CD4-positive, alpha-beta memory T cell (primary cell): Measurements from ENCODE around the gene GLP1R. TPM values are rescaled to one million over a fixed set of nuclear protein-coding genes. Genes with fewer than 3 reads are reported as not detected.

Source experiments
- CTCF ChIA-PET: fragments of 350-600 bp; sonication (Branson Sonifier 250); formaldehyde crosslinking; loops from one replicate; lab custom pipeline; 2021; ENCODE audit warnings: inconsistent platforms; ENCODE audit not compliant: partially characterized antibody; lab: Charles Lee
- POLR2A ChIA-PET: fragments of 350-600 bp; sonication (Branson Sonifier 250); formaldehyde crosslinking; loops from one replicate; lab custom pipeline; 2021; ENCODE audit not compliant: partially characterized antibody; lab: Charles Lee
- DNase-seq, 5 donors: peaks; one replicate each; pipeline versions ENCODE4 v3.0.0 to v3.0.0-alpha.2; 2020 to 2022; ENCODE audit warnings: mixed read lengths in 1 of 5
- H3K27ac ChIP-seq: one replicate; pipeline ENCODE4 v1.7.0; 2013; ENCODE audit warnings: low read depth, low read length
- H3K27me3 ChIP-seq: 2 replicates; pipeline ENCODE4 v1.7.0; 2013; ENCODE audit warnings: mild to moderate bottlenecking, low read length, moderate library complexity; ENCODE audit not compliant: insufficient read depth
- H3K36me3 ChIP-seq: 2 replicates; pipeline ENCODE4 v1.7.0; 2013; ENCODE audit warnings: mild to moderate bottlenecking, low read length, moderate library complexity; ENCODE audit not compliant: insufficient read depth
- H3K4me1 ChIP-seq: 2 replicates; pipeline ENCODE4 v1.7.0; 2013; ENCODE audit warnings: mild to moderate bottlenecking, low read length, moderate library complexity; ENCODE audit not compliant: insufficient read depth
- H3K4me3 ChIP-seq, 2 donors: one replicate each; pipeline ENCODE4 v1.7.0; 2013; ENCODE audit warnings: low read length in 2 of 2, mild to moderate bottlenecking in 1 of 2
- H3K9me3 ChIP-seq, 2 donors: one replicate each; pipeline ENCODE4 v1.7.0; 2013; ENCODE audit warnings: low read length in 2 of 2, control low read depth in 1 of 2; ENCODE audit not compliant: control insufficient read depth in 1 of 2
- H3K27ac Mint-ChIP-seq, 7 donors: one replicate each; pipeline ENCODE4 v1.8.0; 2020 to 2021; ENCODE audit warnings: mixed read lengths in 7 of 7, mild to moderate bottlenecking in 6 of 7, inconsistent platforms in 3 of 7, moderate library complexity in 3 of 7
- H3K27me3 Mint-ChIP-seq, 2 donors: one replicate each; pipeline ENCODE4 v1.8.0; 2020 to 2021; ENCODE audit warnings: mixed read lengths in 2 of 2
- H3K36me3 Mint-ChIP-seq, 2 donors: one replicate each; pipeline ENCODE4 v1.8.0; 2020 to 2021; ENCODE audit warnings: mixed read lengths in 2 of 2, inconsistent platforms in 1 of 2, mild to moderate bottlenecking in 1 of 2
- H3K4me1 Mint-ChIP-seq, 4 donors: one replicate each; pipeline ENCODE4 v1.8.0; 2020 to 2021; ENCODE audit warnings: mixed read lengths in 4 of 4, mild to moderate bottlenecking in 1 of 4
- H3K4me3 Mint-ChIP-seq, 8 donors: one replicate each; pipeline ENCODE4 v1.8.0; 2020 to 2021; ENCODE audit warnings: mixed read lengths in 8 of 8, mild to moderate bottlenecking in 7 of 8, moderate library complexity in 6 of 8, inconsistent platforms in 3 of 8
- H3K9me3 Mint-ChIP-seq, 8 donors: one replicate each; pipeline ENCODE4 v1.8.0; 2020 to 2021; ENCODE audit warnings: mixed read lengths in 8 of 8, mild to moderate bottlenecking in 5 of 8, inconsistent platforms in 3 of 8, moderate library complexity in 1 of 8
- intact Hi-C: fragments of 100-400 bp; cut with micrococcal nuclease; formaldehyde crosslinking; loops from one replicate; pipeline ENCODE4 v1.15.1; 2023
- polyA plus RNA-seq, 2 donors: library from polyadenylated mRNA; unstranded; fragments of 300-500 nt; fragmentation: Illumina TruSeq; gene quantifications; one replicate each; pipeline ENCODE4 v1.2.3, GENCODE V29; 2021
- total RNA-seq, 2 experiments: library from RNA; stranded (reverse); gene quantifications; one replicate each; pipeline ENCODE4 v1.2.3, GENCODE V29; 2021

Gene GLP1R
- total and polyA plus RNA-seq, 4 experiments from 2014 or later = not detected

DNA sequence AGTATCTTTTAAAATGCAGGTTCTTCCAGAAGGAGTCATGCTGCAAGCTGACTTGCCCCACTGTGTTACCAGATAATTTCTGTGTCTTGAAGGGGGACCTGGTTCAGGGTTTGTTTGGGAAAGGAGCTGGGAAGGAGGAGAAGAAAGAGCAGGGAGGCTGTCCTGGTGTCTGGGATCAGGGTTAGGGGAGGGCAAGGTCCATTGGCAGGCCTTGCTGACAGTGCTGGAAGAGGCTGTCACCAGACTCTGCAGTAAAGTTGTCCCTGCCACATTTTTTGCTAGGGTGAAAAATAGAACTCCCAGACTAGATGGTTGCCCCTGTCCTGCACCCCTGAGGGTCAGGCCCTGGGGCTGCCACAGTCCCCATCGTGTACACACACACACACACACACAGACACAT, 14.9 kb downstream of the GLP1R start:
- no peaks in the 10 kb centered on the region for H3K4me1 Mint-ChIP-seq
- CTCF ChIA-PET = no interaction called here
- peaks cover 9 to 21% of the 10 kb centered on the region in 2 donors for H3K27me3 Mint-ChIP-seq
- Histone ChIP-seq H3K27me3 (no peaks in the 10 kb centered on the region), H3K4me3 (no peak overlapping the region), H3K27ac (no peak overlapping the region), H3K4me1 (no peaks in the 10 kb centered on the region), H3K36me3 (no peaks in the 10 kb centered on the region), H3K9me3 (no peaks in the 10 kb centered on the region)
- H3K9me3 Mint-ChIP-seq = no peaks in the 10 kb centered on the region
- H3K36me3 Mint-ChIP-seq = no peaks in the 10 kb centered on the region
- intact Hi-C loops = no loop called here
- DNase-seq = no peak
- no peak overlapping the region for H3K27ac Mint-ChIP-seq
- POLR2A ChIA-PET = no interaction called here
- no peak overlapping the region for H3K4me3 Mint-ChIP-seq

DNA sequence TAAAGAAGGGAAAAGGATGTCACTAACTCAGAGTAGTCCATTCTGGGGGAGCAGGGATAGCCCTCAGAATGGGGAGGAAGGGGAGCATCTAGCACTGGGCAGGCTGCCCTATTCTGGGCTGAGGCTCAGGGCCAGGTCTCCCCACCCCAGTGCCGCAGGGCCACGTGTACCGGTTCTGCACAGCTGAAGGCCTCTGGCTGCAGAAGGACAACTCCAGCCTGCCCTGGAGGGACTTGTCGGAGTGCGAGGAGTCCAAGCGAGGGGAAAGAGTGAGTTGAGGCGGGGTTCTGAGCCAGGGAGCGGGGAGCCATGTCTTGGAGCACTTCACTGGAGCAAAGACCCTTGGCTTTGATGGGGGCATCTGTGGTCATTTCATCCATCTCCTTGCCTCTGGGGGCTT, 17.0 kb downstream of the GLP1R start:
- intact Hi-C loops = no loop called here
- Mint-ChIP-seq H3K27ac (no peak overlapping the region), H3K27me3 (peaks cover 8 to 12% of the 10 kb centered on the region in 2 donors), H3K4me3 (no peak overlapping the region), H3K9me3 (no peaks in the 10 kb centered on the region), H3K4me1 (no peaks in the 10 kb centered on the region), H3K36me3 (no peaks in the 10 kb centered on the region)
- no peak for DNase-seq
- H3K27ac ChIP-seq = no peak overlapping the region
- no peaks in the 10 kb centered on the region for H3K9me3 ChIP-seq
- ChIA-PET POLR2A (no interaction called here), CTCF (no interaction called here)
- no peak overlapping the region for H3K4me3 ChIP-seq
- no peaks in the 10 kb centered on the region for H3K4me1 ChIP-seq
- no peaks in the 10 kb centered on the region for H3K27me3 ChIP-seq
- no peaks in the 10 kb centered on the region for H3K36me3 ChIP-seq

- Mint-ChIP-seq H3K9me3 (no peaks in the 10 kb centered on the region), H3K36me3 (no peaks in the 10 kb centered on the region), H3K4me1 (no peaks in the 10 kb centered on the region), H3K27me3 (peaks cover 4 to 8% of the 10 kb centered on the region in 2 donors), H3K27ac (no peak overlapping the region), H3K4me3 (no peak overlapping the region)
- Histone ChIP-seq H3K4me3 (no peak overlapping the region), H3K27me3 (no peaks in the 10 kb centered on the region), H3K4me1 (no peaks in the 10 kb centered on the region), H3K27ac (no peak overlapping the region), H3K9me3 (no peaks in the 10 kb centered on the region), H3K36me3 (no peaks in the 10 kb centered on the region)
- POLR2A ChIA-PET = no interaction called here
- intact Hi-C loops = no loop called here
- DNase-seq = no peak
- CTCF ChIA-PET = no interaction called here
These were observed 19.8 kb downstream of the GLP1R start for GRCh38 chr6:39068391-39068790.

GRCh38 chr6:39072830-39073229, 24.2 kb downstream of the GLP1R start:
- H3K27me3 ChIP-seq = no peaks in the 10 kb centered on the region
- no peaks in the 10 kb centered on the region for H3K36me3 Mint-ChIP-seq
- peaks cover 0 to 3% of the 10 kb centered on the region in 2 donors for H3K27me3 Mint-ChIP-seq
- no peak overlapping the region for H3K27ac Mint-ChIP-seq
- H3K4me1 ChIP-seq = no peaks in the 10 kb centered on the region
- no peak overlapping the region for H3K4me3 Mint-ChIP-seq
- CTCF ChIA-PET = interaction anchor here (0.6 kb wide), 1 partner anchor 65 kb away, joined by 4 read pairs; no protein-coding TSS in a partner anchor
- DNase-seq = no peak
- intact Hi-C loops = no loop called here
- no peaks in the 10 kb centered on the region for H3K36me3 ChIP-seq
- no peak overlapping the region for H3K27ac ChIP-seq
- no peak overlapping the region for H3K4me3 ChIP-seq
- no peaks in the 10 kb centered on the region for H3K9me3 ChIP-seq
- H3K4me1 Mint-ChIP-seq = no peaks in the 10 kb centered on the region
- POLR2A ChIA-PET = no interaction called here
- no peaks in the 10 kb centered on the region for H3K9me3 Mint-ChIP-seq

GRCh38 chr6:39073471-39074355, 25.1 kb downstream of the GLP1R start:
- peaks cover 0 to 3% of the 10 kb centered on the region in 2 donors for H3K27me3 Mint-ChIP-seq
- Histone ChIP-seq H3K9me3 (no peaks in the 10 kb centered on the region), H3K27me3 (no peaks in the 10 kb centered on the region), H3K4me3 (no peak overlapping the region), H3K36me3 (no peaks in the 10 kb centered on the region), H3K4me1 (no peaks in the 10 kb centered on the region), H3K27ac (no peak overlapping the region)
- DNase-seq = no peak
- H3K36me3 Mint-ChIP-seq = no peaks in the 10 kb centered on the region
- H3K4me3 Mint-ChIP-seq = no peak overlapping the region
- no peaks in the 10 kb centered on the region for H3K9me3 Mint-ChIP-seq
- intact Hi-C loops = no loop called here
- ChIA-PET CTCF (no interaction called here), POLR2A (no interaction called here)
- no peak overlapping the region for H3K27ac Mint-ChIP-seq
- no peaks in the 10 kb centered on the region for H3K4me1 Mint-ChIP-seq

DNA sequence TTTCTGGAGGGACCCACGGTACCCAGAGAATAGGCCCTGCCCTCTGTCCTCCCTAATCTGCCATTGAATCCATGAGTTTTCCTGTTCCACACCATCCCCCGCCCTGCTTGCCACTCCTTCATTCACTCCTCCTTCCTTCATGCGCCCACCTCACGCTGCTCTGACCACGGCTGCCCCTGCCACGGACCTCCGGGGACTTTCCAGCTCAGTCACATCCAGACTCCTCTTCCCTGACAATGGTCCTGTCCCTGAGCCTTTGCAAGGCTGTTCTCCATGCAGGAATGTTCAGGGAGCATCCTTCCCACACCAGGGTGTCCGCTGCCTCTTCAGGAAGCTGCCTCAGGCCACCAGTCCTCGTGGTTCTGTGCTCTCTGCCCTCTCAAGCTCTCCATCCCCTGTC, 25.9 kb downstream of the GLP1R start:
- POLR2A ChIA-PET = no interaction called here
- Histone ChIP-seq H3K36me3 (no peaks in the 10 kb centered on the region), H3K4me3 (no peak overlapping the region), H3K9me3 (no peaks in the 10 kb centered on the region), H3K27ac (no peak overlapping the region), H3K27me3 (no peaks in the 10 kb centered on the region), H3K4me1 (no peaks in the 10 kb centered on the region)
- Mint-ChIP-seq H3K36me3 (no peaks in the 10 kb centered on the region), H3K4me3 (no peak overlapping the region), H3K9me3 (no peaks in the 10 kb centered on the region), H3K27me3 (peaks cover 0 to 3% of the 10 kb centered on the region in 2 donors), H3K27ac (no peak overlapping the region), H3K4me1 (no peaks in the 10 kb centered on the region)
- no peak for DNase-seq
- intact Hi-C loops = no loop called here
- CTCF ChIA-PET = no interaction called here

DNA sequence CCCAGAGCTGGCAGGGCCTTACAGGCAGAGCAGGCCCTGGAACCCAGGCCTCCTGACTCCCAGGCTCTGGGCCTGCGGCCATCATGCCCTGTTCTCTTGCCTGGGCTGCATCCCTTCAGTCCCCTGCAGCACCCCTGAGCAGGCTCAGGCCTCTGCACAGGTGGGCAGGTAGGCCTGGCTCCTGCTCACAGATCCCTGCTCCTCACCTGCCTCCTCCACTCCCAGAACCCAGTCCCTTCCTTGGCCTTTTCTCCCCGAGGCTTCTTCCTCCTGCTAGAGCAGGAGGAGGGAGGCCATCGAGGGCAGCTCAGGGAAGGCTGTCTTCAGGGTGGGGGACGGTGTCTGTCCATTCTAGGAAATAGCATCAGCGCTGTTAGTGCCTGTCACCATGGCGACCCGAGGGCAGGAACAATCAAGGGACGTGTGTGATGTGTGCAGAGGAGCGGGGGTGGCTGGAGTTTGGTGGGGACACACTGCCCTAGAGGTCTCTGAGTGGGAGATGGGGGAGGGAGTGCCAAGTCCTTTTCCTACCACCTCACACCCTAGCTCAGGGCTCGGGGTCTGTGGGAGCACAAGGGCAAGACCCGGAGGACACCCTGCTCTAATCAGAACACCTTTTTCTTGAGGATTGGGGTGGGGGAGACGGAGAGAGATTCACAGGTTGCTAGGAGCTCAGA, 26.6 kb downstream of the GLP1R start:
- H3K27ac Mint-ChIP-seq = no peak overlapping the region
- H3K4me3 Mint-ChIP-seq = no peak overlapping the region
- POLR2A ChIA-PET = interaction anchor here (0.8 kb wide), 1 partner anchor 40 kb away, joined by 3 read pairs; the partner anchor contains the start of gene SAYSD1
- H3K4me1 Mint-ChIP-seq = no peaks in the 10 kb centered on the region
- no peaks in the 10 kb centered on the region for H3K36me3 ChIP-seq
- no peak overlapping the region for H3K27ac ChIP-seq
- DNase-seq = no peak
- H3K36me3 Mint-ChIP-seq = no peaks in the 10 kb centered on the region
- no peaks in the 10 kb centered on the region for H3K27me3 ChIP-seq
- no peaks in the 10 kb centered on the region for H3K9me3 ChIP-seq
- peaks cover 0 to 3% of the 10 kb centered on the region in 2 donors for H3K27me3 Mint-ChIP-seq
- intact Hi-C loops = no loop called here
- H3K4me1 ChIP-seq = no peaks in the 10 kb centered on the region
- H3K4me3 ChIP-seq = no peak overlapping the region
- CTCF ChIA-PET = no interaction called here
- H3K9me3 Mint-ChIP-seq = no peaks in the 10 kb centered on the region
